HG03064 (cell line): ENCODE measurements around the gene ADAMTS16.

Experiments used
- ATAC-seq: cut with Tn5 transposase; IDR thresholded peaks from one replicate; pipeline ENCODE4 v1.9.1; 2021; ENCODE audit warnings: low read depth; ENCODE audit not compliant: unreplicated experiment

ADAMTS16 gene

DNA sequence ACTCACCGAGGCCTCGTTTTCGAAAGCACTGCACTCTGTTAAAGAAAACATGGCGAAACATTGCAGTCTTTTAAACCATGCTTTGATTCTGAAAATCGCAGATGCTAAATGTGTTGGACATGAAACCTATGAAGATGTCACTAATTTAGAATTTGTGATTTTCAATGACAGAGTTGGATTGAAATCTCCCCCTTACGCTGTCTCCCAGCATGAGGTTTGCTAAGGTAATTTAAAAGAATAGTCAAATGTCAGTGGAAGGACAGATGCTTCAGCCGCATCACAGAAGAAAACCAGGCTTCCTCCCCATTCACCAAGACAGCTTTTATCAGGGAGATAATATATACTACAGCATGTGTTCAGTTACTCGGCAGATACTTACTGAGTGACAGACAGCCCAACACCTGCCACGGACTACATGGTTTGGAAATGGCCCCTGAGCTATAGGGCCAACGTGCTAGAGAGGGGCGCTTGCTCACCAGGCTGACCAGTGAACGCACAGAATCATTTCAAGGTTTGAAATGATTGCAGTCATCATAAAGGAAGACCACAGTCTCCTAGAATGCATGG, 136.9 kb downstream of the ADAMTS16 start:
- no peak for ATAC-seq

DNA sequence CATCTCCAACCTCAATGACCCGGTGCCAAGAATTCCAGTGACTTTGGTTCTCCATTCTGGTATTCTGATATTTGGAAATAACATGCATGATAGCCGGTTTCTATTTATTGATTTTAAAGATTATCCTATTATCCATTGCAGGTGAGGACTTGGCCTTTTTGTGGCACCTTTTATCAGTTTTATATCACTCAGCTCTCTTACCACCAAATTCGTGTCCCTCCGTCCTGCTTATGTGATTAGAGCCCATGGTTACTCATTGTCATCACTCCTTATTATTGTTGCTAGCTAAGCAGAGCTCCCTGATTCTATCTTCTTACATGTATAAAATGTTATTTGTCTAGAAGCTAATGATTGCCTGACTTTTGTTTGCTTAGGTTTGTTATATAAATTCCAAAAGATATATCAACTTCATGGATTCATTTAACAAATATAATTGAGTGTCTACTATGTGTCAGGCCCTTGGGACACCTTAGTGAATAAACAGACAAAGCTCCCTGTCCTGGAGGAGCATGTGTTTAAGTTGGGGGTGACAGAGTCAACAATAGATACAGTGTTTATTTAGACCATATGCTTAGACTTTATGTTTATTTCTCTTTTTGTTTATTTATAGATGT, 138.2 kb downstream of the ADAMTS16 start:
- ATAC-seq, result no peak

DNA sequence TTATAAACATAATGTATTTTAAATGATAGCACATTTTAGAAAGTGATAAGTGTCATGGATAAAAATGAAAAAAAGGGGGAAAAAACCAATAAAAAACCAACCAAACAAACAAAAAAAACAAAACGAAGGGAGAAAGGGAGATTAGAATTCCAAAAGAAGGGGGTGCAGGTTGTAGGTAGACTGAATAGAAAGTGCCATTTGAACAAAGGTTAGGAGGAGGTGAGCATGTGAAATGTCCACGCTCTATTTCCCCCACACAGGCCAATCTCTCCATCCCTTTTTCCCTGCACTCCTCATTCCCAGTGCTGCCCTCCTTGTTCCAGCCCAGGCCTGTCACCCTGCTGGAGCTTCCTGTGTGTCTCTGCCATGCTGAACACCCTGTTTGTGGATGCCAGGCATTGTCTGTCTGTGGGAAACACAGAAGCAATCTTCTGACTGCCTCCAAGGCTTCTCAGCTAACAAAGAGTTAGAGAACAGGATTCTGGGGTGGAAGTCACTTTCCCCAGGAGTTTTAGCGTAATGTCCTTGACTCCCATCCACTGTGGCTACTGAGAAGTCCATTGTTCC, 138.8 kb downstream of the ADAMTS16 start:
- no peak for ATAC-seq

DNA sequence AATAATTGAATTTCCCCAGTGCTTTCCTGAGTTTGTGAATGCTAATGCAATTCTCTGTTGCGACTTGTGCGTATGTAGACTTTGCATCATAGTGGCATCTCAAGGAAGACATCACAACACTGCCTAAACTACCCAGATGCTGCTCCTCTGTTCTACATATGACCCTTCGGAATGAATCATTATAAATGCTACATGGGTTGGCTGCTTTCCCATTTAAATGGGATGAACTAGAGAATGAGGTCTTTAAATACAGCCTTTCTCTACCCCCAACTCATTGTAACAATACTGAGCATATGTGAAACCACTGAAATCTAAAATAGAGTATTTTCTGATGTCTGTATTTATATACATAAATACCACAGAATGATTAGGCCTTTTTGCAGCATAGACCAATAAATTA, 145.8 kb downstream of the ADAMTS16 start:
- no peak for ATAC-seq

DNA sequence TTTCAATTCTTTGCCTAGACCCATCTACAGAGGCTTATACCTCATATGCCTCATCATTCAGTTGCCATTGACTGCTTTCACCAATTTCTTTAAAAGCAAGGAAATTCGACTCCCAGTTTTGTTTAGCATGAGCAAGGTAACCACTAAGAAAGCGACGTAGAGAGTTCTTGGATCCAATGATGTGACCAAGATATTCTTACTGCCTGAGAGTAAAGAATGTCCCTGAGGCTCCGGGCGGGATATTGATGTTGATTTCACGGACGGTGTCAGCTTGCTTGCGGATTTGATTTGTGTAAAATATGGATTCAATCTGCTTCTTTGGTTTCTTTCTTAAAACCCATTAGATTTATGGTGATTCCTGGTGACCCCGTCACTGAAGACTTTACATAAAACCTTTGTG, 147.3 kb downstream of the ADAMTS16 start:
- ATAC-seq, result no peak

DNA sequence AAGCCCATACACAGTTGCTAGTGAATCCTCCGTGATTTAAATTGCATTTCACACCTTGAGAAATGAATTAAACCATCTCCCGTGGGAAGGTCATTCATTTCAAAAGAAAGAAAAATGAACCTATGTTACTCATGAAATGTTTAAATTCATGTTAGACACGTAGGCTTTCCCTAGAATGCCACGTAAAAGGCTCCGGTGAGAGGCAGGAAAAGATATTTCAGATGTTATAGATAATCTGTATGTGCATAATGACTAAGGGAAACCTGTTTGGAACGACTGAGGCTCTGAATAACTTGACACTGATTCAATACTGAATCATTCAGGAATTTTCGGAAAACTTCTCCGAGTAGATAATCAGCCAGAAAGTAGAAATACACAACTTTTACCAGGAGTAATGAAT, 148.1 kb downstream of the ADAMTS16 start:
- ATAC-seq, result no peak

DNA sequence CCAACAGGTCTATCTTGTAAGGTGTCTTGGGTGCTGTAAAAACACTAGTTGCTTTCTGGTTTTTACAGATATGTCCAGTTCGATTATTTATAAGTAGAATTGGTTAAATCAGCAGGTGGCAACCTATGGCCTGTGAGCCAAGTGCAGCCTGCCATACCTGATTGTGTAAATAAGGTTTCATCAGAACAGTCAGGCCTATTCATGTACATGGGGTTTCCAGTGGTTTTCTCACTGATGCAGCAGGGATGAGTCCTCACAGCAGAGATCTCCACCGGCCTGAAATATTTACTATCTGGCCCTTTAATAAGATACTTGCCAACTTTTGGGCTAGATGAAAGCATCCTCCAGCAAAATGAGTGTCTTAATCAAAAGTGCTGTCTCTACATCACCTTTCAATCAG, 149.4 kb downstream of the ADAMTS16 start:
- ATAC-seq, result no peak

DNA sequence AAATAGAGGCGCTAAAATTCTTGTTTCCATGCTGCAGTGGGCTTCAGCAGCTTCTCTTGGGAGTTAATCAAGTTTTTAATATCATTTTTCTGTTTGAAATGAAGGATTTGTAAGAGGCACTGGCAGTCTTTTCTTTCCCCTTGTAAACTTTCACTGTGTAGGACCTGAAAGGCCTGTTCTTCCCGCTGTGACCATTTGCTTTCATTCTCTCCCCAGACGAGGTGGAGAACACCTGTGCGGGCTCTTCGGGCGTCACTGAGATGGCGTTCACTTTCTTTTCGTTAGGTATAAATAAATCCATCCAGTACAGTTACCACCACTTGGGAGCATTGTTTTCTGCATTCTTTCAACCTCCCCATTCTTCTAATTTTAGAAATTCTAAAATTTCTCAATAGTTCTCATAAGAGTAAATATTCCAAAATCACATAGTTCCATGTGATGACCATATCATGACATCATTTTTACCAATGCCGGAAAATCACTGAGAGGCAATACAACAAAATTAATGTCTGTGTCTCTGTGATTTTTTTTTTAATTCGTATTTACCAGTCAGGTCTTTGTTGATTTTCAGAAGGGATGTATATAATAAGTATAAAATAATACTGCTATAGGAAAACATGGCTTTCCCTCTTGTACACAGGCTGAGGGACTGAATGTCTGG, 150.7 kb downstream of the ADAMTS16 start:
- ATAC-seq, result no peak

DNA sequence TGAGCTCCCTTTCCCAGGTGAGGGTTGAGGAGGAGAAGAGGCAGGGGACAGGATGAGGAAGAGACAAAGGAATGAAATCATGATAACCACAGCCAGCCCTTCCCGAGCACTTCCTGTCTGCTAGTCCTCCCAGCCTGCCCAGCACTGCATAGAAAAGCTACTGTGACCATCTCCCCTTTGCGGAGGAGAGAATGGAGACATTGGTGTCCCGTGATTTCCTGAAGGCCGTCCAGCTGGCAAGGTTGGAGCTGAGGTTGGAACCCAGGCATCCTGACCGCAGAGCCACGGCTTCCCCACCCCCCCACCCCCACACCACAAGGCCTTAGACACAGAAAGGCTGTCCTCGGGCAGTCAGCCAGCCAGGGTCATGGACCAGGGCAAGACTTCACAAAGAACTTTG, 151.2 kb downstream of the ADAMTS16 start:
- no peak for ATAC-seq

DNA sequence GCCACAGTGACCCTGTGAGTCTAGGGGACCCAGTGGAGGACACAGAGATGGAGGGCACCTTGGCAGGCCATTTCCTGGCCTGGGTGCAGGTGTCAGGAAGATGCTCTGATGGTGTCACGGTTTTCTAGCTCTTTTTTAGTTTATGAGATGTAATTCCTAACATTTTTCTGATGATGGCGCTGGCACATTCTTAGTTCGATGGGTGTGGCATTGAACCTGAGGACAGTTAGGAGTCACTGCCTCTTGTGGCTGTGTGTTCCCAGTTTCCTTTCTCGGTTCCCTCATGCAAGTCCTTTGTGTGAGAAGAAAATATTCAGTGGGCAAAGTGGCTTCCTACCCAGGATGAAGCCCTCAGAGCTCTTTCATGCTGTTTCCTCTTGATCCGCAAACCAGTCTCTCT, 152.9 kb downstream of the ADAMTS16 start:
- no peak for ATAC-seq

DNA sequence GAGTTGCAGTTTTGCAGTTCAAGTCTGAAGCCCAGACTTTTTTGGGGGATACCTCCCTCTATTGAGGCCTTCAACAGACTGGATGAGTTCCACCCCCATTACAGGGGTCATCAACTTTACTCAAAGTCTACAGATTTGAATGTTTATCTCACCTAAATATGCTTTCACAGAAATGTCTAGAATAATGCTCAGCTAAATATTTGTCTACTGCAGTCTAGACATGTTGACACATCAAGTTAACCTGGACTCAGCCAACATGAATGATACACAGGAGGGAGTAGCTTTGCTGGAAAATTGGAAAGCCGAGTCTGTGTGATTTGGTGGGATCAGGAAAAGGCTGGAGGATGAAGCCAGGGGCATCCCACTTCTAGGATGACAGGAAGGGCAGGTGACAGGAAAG, 154.3 kb downstream of the ADAMTS16 start:
- ATAC-seq, result no peak

DNA sequence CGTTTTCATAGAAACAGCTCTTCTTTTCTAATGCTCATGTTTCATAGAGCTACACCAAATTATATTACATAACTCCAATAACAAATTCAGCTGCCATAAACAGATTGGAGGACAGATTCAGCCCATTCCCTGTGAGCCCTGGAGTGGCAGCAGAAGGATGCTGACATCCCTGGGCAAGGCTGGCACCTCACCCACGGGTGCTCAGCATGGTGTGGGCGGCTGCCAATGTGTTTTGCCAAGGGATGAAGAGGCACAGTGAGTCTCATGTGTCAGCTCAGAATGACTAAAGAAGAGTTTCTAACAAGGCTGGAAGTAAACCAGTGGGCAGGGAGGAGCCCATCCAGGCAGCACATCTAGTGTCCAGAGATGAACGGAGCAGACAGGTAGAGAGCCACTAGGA, 155.2 kb downstream of the ADAMTS16 start:
- no peak for ATAC-seq

DNA sequence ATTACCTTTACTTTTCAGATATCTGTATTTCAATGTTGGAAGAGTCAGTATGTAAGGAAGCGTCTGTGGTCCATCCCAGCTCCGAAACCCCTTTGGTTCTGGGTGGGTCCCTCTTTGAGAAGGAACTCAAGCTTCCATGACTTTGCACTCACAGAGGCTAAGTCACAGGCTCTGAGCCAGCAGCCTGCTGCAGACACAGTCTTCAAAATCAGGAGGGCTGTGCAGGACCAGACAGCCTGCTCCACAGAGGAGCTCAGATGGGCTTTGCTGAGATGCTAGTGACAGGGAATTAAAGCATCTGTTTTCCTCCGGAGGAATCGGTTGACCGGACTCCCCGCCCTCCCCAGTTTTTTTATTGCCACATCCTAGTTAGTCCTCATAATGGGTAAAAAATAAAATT, 155.9 kb downstream of the ADAMTS16 start:
- ATAC-seq, result no peak

DNA sequence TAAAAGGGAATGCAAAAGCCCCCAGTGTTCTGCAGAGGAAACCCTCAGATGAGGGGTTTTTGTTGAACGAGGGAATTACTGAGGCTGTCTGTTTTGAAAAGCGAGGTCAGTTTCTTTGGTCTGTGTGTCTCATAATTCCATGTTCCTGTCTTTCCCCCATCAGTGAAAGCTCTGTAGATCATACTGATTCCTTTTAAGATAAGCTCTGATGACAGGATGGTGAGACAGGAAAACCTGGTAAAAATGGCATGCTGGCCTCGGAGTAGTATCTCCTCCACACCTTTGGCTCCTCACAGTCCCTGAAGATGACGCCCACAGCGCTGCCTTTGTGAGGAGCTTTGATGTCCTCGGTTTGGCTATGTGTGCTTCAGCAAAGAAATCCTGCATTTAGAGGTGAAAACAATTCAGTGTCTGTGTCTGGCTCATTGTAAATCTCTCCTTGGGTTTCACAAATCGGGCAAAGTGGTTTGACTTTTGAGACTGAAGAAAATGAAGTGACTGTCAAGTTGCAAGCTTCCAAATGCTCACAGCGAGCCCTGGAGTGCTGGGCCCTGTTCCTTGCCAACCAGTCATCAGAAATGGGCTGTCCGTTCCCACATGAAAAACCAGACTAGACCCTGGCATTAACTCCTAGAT, 157.4 kb downstream of the ADAMTS16 start:
- ATAC-seq, result no peak

DNA sequence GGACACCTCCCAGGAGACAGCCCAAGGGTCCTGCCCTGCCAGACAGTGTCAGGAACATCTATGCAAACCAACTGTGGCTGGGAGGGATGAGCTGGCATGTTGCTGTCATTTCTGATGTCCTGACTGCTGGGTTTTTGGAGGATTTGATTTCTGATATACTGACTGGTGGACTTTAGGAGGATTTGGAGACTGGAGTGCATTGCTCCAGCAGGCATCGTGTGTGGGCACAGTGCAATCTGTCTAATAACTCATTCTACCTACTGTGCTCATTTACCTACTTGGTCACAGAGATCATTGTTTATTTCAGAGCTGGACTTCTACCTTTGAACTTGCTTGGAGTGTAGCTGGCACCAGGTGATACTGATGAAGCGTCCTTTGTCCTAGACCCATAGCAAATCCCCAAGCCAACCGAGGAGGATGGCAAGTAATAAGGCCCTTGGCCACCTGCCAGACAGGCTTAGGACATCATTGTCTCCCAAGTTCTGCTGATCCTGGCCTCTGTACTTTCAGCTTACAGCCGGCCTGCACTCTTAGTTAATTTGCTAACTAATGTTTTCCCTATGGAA, 158.0 kb downstream of the ADAMTS16 start:
- ATAC-seq, result no peak

DNA sequence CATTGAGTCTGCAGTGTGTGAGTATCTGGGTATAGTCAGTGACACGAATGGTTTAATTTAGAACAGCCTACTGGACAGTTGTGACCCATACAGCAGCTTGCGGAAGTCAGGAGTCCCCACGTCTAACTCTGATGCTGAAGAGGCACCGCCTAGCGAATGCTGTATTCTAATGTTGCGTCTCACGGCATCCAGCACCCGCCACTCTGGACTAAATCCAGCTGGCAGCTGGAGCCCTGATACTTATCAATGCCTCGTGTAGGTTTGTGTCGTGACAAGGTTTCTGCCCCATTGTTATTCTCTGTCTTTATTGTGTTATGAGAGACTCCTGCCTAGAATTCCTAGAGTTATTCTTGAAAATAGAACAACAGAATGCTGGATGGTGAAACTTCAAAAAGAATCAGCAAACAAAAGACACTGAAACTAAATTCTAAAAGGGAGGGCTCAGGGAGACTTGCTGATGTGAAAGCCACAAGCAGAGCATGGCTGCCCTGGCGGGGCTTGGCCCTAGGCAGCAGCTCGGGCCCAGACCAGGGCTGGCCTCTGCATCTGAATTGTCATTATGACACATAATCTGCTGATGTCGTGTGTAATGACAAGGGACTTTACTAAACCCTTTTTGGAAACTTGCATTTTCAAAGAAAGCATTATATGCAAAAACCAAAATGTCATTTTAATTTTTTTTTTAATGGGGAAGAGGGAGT, 158.9 kb downstream of the ADAMTS16 start:
- no peak for ATAC-seq

DNA sequence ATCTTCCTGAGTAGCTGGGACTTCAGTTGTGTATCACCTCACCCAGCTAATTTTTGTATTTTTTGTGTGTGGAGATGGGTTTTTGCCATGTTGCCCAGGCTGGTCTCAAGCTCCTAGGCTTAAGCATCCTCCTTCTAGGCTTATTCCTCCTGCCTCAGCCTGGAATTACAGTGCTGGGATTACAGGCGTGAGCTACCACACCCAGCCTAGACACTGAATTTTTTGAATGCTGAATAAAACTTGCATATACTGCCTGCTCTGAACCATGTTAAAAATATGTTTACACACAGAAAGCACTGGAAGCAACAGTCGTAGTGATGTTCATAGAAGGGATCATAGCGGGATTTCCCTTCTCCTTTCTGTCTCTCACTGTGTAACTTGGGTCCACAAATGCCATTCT, 161.0 kb downstream of the ADAMTS16 start:
- no peak for ATAC-seq

DNA sequence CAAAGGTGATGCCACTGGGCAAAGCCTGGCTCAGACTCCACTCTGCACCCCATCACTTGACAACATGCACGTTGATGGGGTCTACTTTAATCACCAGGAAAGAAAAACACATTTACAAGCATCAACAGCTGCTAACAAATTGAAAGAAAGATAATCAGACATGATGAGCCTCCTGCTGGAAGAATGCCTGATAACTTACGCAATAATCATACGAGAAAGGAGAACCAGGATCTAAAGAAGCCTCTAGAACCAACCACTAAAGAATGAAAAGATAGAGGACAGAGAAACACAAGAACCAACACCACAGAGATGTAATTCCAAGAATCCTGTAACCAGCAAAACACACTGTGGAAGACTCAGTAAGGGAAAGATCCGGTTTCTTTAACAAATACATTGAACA, 162.1 kb downstream of the ADAMTS16 start:
- no peak for ATAC-seq

DNA sequence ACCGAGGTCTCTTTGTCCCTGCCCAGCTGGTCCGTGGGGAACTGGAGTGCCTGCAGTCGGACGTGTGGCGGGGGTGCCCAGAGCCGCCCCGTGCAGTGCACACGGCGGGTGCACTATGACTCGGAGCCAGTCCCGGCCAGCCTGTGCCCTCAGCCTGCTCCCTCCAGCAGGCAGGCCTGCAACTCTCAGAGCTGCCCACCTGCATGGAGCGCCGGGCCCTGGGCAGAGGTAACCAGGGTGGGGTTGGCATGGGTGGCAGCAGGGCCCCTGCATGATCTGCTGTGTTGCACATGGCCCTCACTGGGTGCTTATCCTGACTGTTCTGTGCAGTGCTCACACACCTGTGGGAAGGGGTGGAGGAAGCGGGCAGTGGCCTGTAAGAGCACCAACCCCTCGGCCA, 163.1 kb downstream of the ADAMTS16 start:
- ATAC-seq, result no peak

DNA sequence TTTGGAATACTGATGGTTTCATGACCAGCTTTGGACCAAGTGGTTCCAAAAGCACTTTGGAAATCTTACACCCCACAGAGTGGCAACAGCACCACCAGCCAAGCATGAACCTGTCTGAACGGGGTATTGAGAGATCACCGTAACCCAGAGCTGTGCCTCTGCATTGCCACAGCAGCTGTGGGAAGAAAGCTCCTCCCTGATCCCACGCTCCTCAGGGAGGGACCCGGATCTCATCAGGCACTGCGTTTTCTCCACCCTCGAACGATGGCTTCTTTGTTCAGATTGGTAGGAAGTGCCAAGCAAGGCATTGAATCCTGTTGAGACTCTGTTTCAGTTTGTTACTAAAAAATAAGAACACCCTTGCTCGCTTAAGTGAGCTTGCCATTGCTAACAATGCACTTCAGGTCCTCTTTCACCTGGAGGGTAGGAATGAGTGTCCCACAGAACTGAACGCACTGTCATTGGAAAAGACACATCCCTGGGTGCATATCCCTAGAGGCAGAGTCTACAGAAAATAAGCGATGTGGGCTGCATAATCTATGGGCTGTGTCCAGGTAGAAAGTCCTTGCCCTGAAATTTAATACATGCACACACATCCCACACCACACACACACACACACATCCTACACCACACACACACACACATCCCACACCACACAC, 164.4 kb downstream of the ADAMTS16 start:
- ATAC-seq, result no peak
